GM21526 (cell line): ENCODE results near the gene LHB.
"Not testable (repeated sequence)": the region's sequence is repeated elsewhere in the genome, so short reads cannot be mapped to it uniquely, and the experiment has no call there.

ENCODE experiments used
- ATAC-seq: cut with Tn5 transposase; IDR thresholded peaks from one replicate; pipeline ENCODE4 v1.9.1; 2021; ENCODE audit warnings: moderate library complexity; ENCODE audit not compliant: unreplicated experiment, low FRiP score

The LHB gene

DNA sequence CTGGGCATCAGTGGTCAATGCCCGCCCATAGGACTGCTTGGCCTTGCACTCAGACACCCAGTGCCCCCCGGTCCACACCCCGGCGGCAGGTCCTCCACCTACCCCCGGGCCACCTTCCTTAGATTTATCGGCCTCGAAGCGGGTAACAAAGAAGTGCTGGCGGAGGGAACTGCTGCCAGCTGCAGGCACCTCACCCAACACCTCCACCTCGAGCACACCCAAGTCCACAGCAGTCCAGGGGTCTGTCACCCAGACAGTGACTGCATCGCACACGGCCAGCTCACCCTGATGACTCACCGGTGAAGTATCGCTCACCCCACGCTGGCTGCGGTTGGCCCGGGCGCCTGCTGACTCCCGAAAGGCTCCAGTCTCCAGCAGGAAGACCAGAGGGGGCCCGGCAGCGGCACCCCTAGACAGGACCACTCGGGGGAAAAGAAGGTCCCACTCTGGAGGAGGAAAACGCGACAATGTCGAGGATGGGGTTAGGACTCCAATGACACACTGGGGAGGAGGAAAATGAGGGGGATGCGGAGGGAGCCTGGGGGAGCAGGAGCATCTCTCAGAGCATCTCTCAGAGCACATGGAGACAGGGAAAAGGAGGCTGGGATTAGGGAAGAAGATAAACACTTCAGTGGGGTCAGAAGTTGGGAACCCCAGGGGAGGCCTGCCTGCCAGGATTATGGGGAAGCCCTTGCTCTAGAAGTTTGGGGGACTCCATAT is 21.8 kb upstream of the LHB start:
- ATAC-seq, result not testable (repeated sequence)

DNA sequence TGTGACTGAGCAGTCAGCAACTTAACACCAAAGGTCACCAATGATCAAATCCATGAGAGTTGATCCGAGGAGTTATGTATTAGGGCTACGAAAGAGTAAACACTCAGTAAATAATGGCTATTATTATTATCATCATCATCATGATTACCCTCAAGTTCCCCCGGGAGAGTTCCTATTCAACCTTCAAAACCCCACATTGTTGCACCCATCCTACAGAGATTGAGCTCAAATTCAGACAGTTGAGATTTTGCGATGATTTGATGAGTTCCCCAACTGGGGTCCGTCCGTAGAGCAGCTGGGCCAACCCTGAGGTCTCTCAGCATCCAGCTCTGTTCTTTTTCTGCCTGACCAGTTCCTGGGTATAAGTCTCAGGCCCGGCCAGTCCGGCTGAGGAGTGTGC is 21.2 kb upstream of the LHB start:
- not testable (repeated sequence) for ATAC-seq

- not testable (repeated sequence) for ATAC-seq
Observed at GRCh38 chr19:49036815-49037214, 19.9 kb upstream of the LHB start, which contains the start of gene CGB1. Gene CGB1, minus strand, starts transcription at chr19:49036895. Its CDS starts 184 bp downstream, at chr19:49036711.

GRCh38 chr19:49031642-49032301 is 14.9 kb upstream of the LHB start, which contains the start of gene CGB2:
Gene CGB2, plus strand, starts transcription at chr19:49031890. Its CDS starts 206 bp downstream, at chr19:49032096.
- not testable (repeated sequence) for ATAC-seq

GRCh38 chr19:49030323-49030722 is 13.4 kb upstream of the LHB start:
- not testable (repeated sequence) for ATAC-seq

GRCh38 chr19:49029749-49030148 is 12.9 kb upstream of the LHB start:
- ATAC-seq, result not testable (repeated sequence)

GRCh38 chr19:49028686-49029085 is 11.8 kb upstream of the LHB start:
- not testable (repeated sequence) for ATAC-seq

- ATAC-seq, result not testable (repeated sequence)
Observed at GRCh38 chr19:49025599-49025998, 8.7 kb upstream of the LHB start.

GRCh38 chr19:49025088-49025487 is 8.2 kb upstream of the LHB start:
- not testable (repeated sequence) for ATAC-seq

GRCh38 chr19:49024233-49024632 is 7.3 kb upstream of the LHB start, which contains the start of gene CGB3:
Gene CGB3, minus strand, starts transcription at chr19:49024333. Its CDS starts 362 bp downstream, at chr19:49023971.
- ATAC-seq, result not testable (repeated sequence)

- no peak for ATAC-seq
Observed at GRCh38 chr19:49022116-49022515, 5.2 kb upstream of the LHB start.

DNA sequence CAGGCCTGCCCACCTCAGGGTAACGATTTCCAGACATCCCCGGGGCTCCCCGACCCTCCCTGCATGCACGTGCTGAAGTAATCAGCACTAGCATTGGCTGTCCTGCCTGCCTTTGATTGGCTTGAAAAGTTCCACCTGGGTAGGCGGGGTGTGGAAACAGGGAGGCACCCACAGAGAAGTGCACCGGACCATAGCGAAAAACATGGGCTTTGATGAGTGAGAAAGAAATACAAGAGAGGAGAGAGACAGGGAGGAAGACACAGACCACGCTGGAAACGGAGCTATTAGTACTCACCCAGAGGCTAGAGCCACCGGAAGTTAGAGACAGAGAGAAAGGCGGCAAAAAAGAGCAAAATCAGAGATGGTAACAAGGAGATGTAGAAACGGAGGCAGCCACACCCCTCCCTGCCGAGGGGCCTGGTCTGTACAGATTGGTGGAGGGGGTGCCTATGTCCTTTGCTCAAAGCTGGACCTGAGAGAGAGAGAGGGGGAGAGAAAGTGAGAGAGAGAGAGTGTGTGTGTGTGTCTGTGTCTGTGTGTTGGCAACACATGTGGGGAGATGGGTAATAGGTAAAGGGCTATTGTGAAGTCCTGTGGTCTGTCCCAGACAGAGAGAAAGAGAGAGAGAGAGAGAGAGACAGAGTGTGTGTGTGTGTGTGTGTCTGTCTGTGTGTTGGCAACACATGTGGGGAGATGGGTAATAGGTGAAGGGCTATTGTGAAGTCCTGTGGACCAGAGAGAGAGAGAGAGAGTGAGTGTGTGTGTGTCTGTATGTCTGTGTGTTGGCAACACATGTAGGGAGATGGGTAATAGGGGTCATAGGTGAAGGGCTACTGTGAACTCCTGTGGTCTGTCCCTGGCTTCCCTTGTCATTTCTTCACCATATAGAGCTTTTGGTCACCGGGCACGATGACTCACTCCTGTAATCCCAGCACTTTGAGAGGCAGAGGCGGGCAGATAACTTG is 4.3 kb upstream of the LHB start:
- ATAC-seq, result no peak

- ATAC-seq, result no peak
Observed at GRCh38 chr19:49020342-49020741, 3.5 kb upstream of the LHB start.

- ATAC-seq, result no peak
Observed at GRCh38 chr19:49019242-49019932, 2.5 kb upstream of the LHB start.

- not testable (repeated sequence) for ATAC-seq
Observed at GRCh38 chr19:49018388-49019241, 1.7 kb upstream of the LHB start.

DNA sequence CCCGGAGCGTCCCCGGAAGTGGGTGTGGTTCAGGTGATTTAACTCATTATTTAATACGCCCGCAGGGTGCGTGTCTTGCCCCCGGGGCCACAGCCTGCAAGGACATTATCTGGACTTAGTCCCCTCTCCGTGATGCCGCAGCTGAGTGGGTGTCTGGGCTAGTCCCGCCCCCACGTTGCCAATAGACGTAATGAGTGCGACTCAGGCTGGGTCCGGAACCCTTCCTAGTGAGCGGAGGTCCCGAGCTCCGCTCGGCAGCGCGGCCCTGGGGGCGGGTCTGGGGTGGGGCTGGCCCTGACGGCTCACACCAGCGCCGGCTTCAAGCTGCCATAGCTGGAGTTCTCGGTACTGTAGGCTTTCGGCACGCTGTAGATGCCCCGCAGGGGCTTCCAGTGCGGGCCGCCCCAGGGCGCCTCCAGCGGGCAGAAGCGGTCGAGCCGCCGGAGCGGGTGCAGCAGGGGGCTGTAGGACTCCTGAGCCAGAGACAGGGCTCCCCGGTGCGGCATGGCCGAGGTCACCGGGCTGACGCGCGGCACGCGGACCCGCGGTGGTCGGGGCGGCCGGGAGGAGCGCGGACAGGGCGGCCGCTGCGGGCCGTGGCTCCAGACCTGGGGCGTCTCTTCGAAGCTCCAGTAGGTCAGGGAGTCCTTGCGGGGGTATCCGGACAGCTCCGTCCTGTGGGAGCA is 918 bp upstream of the LHB start:
- ATAC-seq, result no peak

GRCh38 chr19:49016067-49016839 is 638 bp downstream of the LHB start:
- no peak for ATAC-seq

GRCh38 chr19:49014870-49015255 is 2.0 kb downstream of the LHB start:
- no peak for ATAC-seq
